Measurements from ENCODE around the gene POP4.

Gene POP4

GRCh38 chr19:29577649-29577963 lies 28.5 kb upstream of the POP4 start:
- DNase-seq = no peak

- DNase-seq = no peak
Measured at GRCh38 chr19:29578349-29578748, 27.7 kb upstream of the POP4 start.

- no peak for DNase-seq
Measured at GRCh38 chr19:29579308-29579910, 26.7 kb upstream of the POP4 start.

- DNase-seq = no peak
Measured at GRCh38 chr19:29581398-29581797, 24.7 kb upstream of the POP4 start.

GRCh38 chr19:29583196-29583999 lies 22.7 kb upstream of the POP4 start:
- no peak for DNase-seq

DNA sequence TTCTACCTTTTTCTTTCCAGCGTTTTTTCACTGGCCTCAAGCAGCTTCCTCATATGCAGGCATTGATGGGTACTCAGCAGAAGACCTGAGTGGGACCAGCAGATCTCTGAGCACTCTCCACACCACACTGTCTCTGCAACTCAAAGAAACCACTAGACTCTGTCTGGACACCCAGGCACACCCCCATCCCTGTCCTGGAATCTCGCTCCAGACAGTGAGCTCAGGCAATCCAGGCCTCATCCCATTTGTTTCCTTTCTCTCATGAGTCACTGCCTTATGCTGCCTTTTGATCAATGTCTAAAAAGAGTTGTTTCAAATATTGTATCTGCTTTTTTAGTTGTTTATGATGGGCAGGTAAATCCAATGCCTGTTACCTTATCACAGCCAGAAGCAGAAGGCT lies 19.7 kb upstream of the POP4 start:
- no peak for DNase-seq

GRCh38 chr19:29587059-29587458 lies 19.0 kb upstream of the POP4 start:
- DNase-seq = no peak

DNA sequence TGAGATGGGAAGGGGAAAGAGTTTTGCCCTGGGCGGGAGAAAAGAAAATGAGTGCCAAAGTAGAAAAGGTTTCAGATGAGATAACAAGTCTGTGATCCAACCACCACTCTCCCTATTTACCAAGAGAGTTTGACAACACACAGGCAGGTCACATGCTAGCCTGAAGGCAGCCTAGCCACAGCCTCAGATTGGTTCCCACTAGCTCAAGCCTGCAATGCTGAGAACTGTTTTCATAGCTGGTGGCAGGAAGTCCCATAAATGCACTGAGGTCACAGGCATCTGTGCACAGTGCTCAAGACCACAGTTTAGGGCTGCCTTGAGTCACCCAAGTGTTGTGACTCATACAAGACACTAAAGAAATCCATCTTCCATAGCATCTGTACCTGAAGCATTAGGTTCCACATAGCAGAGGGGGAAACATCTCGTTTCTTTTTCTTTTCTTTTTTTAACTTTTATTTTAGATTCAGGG lies 18.5 kb upstream of the POP4 start:
- DNase-seq = no peak

DNA sequence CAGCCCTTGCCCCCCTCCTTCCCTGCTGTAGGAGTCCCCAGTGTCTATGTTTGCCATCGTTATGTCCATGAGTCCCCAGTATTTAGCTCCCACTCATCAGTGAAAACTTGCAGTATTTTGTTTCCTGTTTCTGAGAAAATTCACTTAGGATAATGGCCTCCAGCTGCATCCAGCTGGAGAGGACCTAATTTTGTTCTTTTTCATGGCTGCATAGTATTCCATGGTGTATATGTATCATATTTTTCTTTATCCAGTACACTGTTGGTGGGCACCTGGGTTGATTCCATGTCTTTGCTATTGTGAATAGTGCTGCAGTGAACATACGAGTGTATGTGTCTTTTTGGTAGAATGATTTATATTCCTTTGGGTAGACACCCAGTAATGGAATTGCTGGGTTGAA lies 18.0 kb upstream of the POP4 start:
- DNase-seq = no peak

DNA sequence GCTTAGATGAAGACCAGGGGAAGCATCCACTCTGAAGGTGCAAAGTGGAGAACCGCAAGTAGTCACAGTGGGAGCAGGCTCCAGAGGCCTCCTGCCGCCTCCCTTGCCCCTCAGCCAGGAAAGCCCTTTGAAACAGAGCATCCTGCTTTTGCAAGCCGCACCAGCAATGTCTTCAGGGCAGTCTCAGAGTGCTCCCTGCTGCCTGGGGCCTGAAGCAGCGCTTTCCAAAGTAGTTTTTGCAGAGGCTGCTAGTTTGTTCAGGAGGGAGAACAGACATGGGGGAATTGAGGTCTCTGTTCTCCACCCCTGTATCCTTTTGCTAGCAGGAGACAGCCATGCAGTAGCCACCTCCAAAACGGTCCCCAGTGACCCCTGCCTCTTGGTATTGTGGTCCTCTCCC lies 15.8 kb upstream of the POP4 start:
- DNase-seq = no peak

- DNase-seq = no peak
Measured at GRCh38 chr19:29591670-29592069, 14.4 kb upstream of the POP4 start.

- DNase-seq = no peak
Measured at GRCh38 chr19:29593869-29594268, 12.2 kb upstream of the POP4 start.

DNA sequence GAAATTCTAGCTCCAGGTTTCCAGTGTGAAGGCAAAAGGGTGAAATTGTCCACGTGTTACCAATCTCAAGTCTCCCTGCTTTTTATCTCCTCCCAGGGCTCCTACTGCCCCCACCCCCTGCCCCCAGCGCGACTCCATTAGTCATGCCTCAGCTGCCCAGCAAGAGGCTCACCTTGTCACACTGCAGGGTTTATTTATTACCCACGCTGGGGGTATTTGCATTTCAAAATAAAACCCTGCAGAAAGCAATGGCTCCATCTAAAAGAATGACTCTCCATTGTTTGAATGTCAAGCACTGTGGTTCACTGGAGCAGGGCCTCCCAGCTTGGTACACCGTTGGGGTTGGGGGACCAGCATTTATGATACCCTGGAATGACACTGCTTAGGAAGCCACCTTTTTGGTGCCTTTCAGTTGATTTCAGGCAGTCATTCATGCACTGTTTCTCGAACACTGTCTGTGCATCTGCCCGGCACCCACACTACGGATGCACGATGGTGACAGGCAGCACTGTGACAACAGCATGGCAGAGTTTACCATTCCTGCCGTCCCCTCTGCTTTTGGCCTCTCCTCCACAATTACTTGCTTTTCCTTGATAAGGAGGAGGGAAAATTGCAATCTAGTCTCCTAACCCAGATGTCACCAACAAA lies 9.9 kb upstream of the POP4 start:
- DNase-seq = no peak

GRCh38 chr19:29596885-29597525 lies 9.1 kb upstream of the POP4 start:
- DNase-seq = peak; percentile 13 to 72

GRCh38 chr19:29598036-29598435 lies 8.0 kb upstream of the POP4 start:
- no peak for DNase-seq

DNA sequence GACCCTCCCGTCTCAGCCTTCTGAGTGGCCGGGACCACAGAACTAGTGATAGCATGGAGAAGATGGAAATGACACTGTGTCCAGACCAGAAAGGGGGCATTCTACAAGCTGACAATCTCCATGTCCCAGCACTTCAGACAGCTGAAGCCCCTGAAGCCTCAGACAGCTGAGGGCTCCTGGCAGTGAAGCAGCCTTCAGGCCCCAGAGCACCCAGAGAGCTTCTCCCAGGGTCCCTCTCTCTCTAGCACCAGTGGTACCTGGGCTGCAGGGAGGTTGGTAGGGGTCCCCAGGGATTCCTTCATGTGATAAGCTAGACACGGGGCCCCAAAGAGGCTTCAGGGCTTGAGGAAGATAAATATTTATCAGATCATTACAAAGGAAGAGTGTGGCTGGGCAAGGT lies 7.6 kb upstream of the POP4 start:
- DNase-seq = no peak

GRCh38 chr19:29603308-29603707 lies 2.8 kb upstream of the POP4 start:
- no peak for DNase-seq

- no peak for DNase-seq
Measured at GRCh38 chr19:29606420-29606747, 301 bp downstream of the POP4 start.

GRCh38 chr19:29609636-29610035 lies 3.6 kb downstream of the POP4 start:
- no peak for DNase-seq

- DNase-seq = no peak
Measured at GRCh38 chr19:29610213-29610573, 4.1 kb downstream of the POP4 start.

DNA sequence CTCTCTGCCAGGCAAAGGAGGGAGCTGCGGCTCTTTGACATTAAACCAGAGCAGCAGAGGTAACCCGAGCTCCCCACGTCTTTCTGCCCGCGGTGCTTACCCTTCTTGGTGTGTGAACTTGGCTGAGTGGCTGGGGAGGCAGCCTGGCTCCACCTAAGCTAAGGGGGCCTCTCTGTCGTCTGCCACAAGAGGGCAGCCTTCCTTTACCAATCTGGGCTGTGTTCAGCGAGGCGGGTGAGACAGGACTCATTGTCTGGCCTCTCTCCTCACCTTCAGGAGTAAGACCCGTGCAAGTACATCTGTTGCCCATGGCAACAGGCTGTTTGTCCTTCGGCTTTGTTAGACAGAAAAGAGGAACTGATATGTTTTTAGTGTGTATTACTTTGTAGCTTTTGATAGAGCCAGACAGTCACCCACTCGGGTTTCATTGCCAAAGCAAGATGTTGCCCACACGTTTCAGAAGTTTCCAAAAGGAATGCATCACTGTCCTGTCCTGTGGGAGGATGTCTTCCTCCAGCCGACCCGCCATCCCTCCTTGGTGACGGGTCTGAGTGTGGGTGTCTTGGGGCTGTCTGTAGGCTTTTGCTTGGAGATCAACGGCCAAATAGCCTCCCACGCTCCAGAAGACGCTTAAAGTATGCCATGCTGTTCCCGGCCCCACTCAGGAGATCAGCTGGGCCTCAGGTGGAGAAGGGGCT lies 4.6 kb downstream of the POP4 start:
- peak; percentile 29 to 69 for DNase-seq

DNA sequence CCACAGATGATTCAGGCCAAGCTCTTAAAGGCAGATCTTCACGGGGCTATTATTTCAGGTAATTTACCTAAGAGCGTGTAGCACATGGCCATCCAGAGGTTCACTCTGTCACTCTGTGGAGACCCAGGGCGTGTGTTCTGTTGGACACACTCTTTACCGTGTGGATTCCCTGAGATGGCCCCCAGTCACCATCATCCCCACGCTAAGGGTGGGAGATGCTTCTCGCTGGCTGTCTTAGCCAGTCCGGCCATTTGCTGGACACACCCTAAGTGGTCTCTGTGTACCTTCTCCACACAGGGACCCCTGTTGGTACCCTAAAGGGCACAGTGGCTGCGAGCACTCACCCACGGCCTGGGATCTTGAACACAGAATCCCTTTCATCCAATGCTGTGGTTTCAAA lies 6.0 kb downstream of the POP4 start:
- no peak for DNase-seq

- DNase-seq = no peak
Measured at GRCh38 chr19:29612801-29613595, 6.9 kb downstream of the POP4 start.

Measured in NCI-H524 (cell line).